Fibroblast of lung (primary cell): ENCODE data around the gene DCAF15.

Experiments
- EZH2 ChIP-seq: IDR thresholded peaks from 2 replicates; pipeline ENCODE4 v1.5.1; 2012; ENCODE audit warnings: low read length, control low read depth, mild to moderate bottlenecking; ENCODE audit errors: missing control alignments
- TF ChIP-seq, protein P1 (sequence below), 2 donors: IDR thresholded peaks in 1 of 2; conservative IDR thresholded peaks in 1 of 2; 1 replicate in 1 of 2; 2 replicates in 1 of 2; pipeline ENCODE4 v1.5.1; 2011 to 2012; ENCODE audit warnings: low read length in 2 of 2, control low read depth in 1 of 2, inconsistent platforms in 1 of 2, low read depth in 1 of 2, mild to moderate bottlenecking in 1 of 2

DNA sequence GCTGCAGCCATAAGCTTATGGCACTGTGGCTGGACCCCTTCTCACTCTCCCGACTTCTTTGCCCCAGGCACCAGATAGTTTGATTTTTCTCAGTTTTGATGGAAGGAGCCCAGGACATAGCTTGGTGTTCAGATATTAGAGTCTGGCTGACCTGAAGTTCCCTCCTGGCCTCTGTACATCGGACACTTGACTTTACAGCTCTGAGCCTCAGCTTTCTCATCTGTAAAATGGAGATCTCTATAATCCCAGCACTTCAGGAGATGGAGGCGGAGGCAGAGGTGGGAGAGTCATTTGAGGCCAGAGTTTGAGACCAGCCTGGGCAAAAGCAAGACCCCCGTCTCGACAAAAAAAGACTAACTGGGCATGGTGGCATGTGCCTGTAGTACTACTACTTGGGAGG lies 45.4 kb upstream of the DCAF15 start:
- TF ChIP-seq, protein P1, sequence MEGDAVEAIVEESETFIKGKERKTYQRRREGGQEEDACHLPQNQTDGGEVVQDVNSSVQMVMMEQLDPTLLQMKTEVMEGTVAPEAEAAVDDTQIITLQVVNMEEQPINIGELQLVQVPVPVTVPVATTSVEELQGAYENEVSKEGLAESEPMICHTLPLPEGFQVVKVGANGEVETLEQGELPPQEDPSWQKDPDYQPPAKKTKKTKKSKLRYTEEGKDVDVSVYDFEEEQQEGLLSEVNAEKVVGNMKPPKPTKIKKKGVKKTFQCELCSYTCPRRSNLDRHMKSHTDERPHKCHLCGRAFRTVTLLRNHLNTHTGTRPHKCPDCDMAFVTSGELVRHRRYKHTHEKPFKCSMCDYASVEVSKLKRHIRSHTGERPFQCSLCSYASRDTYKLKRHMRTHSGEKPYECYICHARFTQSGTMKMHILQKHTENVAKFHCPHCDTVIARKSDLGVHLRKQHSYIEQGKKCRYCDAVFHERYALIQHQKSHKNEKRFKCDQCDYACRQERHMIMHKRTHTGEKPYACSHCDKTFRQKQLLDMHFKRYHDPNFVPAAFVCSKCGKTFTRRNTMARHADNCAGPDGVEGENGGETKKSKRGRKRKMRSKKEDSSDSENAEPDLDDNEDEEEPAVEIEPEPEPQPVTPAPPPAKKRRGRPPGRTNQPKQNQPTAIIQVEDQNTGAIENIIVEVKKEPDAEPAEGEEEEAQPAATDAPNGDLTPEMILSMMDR (conservative IDR thresholded peaks at IDR 0.05 in 1 of 2, IDR thresholded peaks at IDR 0.05 in 1 of 2; ENCODE audit: low read depth in 1 of 2, low read length in 2 of 2), result no peak
- TF ChIP-seq EZH2, result no peak
